NCI-H1092 treated with DMSO at 0.1 percent for 48 hours (cell line): ENCODE measurements around the gene DLGAP4.
"Not testable (repeated sequence)": the region's sequence is repeated elsewhere in the genome, so short reads cannot be mapped to it uniquely, and the experiment has no call there.

Experiments used
- DNase-seq: peaks from one replicate; lab custom pipeline; 2025; lab: John Stamatoyannopoulos, UW

DLGAP4 gene

DNA sequence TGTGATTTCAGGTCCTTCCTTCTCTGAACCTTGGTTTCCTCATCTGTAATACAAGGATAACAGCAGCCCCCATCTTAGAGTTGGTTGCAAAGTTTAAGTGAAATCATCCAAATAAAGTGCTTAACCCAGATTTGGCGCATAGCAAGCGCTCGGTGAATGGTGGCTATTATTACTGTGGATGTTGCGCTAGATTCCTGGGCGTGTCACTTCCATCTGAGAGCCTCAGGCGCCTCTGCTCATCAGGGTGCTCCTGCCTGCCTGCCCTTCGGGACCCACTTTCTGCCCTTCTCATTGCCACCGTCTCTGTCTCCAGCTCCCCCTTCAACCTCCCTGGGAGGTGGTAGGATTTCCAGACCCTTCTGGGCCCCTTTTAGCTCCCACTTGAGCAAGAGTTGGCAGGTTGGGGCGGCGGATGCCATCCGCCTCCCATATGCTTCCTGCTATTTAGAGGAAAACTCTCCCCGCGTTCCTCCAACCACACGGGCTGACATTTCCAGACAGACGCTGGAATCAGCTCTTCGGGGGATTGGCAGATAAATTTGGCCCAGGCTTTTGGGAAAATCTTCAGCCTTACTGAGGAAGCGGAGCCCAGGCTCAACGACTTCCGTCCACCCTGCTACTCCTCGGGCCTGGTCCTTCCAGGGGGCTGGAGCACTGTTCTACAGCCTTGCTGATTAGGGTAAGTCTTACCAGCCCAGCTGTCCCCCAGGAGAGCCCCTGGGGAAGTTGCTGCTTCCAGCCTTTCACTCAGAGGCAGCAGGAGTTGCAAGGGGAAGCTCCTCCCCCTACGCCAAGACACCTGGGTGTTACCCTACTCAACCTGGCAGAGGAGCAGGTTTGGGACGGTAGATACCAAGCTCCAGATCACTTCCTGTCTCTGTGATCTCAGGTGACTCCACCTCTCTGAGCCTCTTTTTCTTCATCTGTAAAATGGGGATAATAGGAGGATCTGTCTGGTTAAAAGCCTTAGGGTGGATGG is 71.5 kb downstream of the DLGAP4 start:
- no peak for DNase-seq

- DNase-seq, result no peak
Measured at GRCh38 chr20:36378686-36379085, 72.5 kb downstream of the DLGAP4 start.

- DNase-seq, result not testable (repeated sequence)
Measured at GRCh38 chr20:36379914-36380313, 73.8 kb downstream of the DLGAP4 start.

DNA sequence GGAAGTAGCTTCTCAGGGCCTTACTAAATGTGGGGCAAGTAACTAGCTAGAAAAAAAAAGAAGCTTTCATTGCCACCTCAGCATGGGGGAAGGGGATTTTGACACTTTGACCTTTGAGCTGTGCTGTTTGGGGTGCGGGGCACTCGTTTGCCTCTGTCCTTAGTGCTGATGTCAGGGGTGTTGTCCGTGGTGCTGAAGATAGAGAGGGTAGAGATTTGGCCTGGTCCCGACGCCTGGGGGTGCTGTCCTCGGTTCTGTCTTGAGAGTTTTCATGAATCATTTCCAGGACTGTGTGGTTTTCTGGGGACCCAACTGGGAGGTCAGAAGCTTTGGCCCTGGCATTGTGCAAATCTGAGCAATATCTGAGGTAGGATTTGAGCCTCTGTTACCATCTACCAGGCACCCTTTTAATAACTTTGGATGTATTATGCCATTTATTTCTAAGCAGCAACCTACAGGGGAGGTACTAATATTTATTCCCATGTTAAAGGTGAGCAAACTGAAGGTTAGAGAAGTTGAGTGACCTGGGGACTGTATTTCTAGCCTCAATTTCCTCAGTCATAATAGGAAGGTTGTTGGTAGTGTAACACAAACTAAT is 78.0 kb downstream of the DLGAP4 start:
- no peak for DNase-seq

GRCh38 chr20:36385503-36385902 is 79.4 kb downstream of the DLGAP4 start:
- no peak for DNase-seq

- DNase-seq, result no peak
Measured at GRCh38 chr20:36386236-36386635, 80.1 kb downstream of the DLGAP4 start.

- no peak for DNase-seq
Measured at GRCh38 chr20:36390269-36390668, 84.1 kb downstream of the DLGAP4 start.

DNA sequence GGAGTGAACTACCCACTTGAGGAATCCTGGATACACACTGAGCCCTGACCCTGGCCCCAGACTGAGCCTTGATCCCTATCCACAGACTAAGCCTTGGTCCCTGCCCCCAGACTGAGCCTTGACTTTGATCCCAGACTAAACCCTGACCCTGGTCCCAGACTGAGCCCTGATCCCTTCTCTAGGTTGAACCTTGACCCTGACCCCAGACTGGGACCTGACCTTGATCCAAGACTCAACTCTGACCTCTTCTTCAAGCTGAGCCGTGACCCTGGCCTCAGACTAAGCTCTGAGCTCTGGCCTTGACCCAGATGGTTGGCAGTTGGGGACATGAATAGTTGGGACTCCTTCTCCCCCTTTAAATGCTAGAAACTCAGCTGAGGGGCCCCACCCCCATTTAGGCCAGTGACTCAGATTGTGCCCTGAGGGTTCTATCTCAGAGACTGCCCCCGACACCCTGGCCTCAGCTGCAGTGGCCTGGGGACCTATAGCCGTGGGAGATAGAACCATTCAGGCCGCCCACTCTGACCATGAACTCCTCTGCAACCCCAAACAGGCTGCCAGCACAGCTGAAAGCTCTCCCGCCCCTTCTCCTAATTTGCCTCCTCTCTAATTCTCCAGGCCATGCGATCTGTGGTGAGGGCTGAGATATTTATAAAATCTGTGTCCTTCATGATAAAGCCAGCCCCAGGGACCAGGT is 84.7 kb downstream of the DLGAP4 start:
- DNase-seq, result no peak

DNA sequence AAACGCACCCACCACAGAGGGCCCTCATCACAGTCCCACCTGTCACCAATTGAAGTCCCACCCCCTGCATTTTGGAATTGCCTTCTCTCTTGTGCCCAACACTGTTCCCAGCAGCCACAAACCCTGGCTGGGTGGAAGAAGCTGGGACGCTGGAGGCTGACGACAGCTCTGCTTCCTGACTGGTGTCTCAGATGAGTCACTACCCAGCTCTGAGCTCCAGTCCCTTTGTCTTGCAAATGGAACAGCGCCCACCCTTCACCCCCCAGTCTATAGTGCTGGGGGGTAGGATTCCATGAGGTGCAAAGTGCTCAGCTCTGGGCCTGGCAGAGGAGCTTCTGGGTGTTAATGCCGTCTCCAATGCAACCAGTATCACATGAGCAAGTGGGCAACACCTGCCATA is 85.3 kb downstream of the DLGAP4 start:
- DNase-seq, result no peak

DNA sequence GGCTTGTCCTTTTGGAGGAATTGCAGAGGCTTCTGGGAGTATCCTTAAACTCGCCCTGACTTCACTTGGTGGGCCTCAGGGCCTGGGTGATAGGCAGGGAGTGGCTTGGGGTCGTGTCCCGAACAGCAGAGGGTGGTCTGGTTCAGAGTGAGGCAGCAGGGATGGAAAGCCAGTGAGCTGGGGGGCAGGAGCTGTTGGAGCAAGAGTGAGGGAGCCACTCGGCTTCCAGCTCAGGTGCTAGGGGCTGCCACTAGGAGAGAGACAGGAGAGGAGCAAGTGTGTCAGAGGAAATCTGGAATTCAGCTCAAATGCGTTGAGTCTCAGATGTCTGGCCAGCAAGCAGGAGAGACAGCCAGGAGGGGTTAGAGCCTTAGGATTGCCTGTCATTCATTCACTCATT is 85.8 kb downstream of the DLGAP4 start:
- DNase-seq, result no peak

GRCh38 chr20:36392989-36393388 is 86.8 kb downstream of the DLGAP4 start:
- DNase-seq, result no peak

GRCh38 chr20:36394340-36394965 is 88.3 kb downstream of the DLGAP4 start:
- no peak for DNase-seq

DNA sequence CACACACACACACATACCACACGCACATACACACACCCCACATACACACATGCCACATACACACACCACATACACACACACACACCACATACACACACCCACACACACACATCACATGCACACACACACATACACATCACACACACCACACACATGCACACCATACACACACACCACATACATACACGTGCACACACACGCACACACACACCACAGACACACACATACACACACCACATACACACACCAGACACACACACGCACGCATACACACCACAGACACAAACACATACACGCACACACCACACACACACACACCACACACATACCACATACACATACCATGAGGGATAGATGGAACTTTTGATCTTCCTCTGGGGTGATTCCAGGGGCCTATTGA is 90.2 kb downstream of the DLGAP4 start:
- DNase-seq, result no peak

DNA sequence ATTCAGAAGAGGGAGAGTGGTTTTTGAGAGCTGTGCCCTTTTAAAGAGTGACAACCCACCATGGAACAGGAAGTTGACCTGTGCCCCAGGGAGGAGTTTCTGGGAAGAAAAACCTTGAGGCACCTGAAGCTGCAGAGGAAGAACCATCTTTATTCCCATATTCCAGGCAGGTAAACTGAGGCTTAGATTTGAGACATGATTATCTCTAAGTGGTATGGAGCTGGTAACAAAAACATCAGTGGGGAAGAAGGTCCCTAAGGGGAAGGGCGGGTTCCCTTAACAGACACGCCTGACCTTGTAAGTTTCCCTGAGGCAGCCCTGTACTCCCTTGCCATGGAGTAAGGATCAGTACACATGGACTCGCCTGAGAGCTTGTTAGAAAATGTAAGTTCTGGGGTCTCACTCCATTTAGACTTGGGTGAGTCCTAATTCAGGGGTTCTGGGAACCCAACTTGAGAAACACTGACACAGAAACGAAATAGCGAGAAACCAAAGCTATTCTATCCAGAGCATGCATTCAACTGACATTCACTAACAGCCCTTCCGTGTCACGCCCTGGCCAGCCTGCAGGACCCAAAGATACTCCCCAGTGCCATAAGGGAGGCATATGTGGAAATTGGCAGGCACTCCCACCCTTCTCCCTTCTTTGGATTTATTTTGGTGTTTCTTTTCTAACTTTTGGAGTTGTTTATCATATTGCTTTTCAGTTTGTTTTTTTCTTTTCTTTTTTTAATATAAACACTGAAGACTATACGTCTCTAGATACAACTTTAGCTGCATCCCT is 90.9 kb downstream of the DLGAP4 start:
- no peak for DNase-seq

GRCh38 chr20:36398515-36398914 is 92.4 kb downstream of the DLGAP4 start:
- no peak for DNase-seq

GRCh38 chr20:36399147-36399968 is 93.2 kb downstream of the DLGAP4 start:
- no peak for DNase-seq

DNA sequence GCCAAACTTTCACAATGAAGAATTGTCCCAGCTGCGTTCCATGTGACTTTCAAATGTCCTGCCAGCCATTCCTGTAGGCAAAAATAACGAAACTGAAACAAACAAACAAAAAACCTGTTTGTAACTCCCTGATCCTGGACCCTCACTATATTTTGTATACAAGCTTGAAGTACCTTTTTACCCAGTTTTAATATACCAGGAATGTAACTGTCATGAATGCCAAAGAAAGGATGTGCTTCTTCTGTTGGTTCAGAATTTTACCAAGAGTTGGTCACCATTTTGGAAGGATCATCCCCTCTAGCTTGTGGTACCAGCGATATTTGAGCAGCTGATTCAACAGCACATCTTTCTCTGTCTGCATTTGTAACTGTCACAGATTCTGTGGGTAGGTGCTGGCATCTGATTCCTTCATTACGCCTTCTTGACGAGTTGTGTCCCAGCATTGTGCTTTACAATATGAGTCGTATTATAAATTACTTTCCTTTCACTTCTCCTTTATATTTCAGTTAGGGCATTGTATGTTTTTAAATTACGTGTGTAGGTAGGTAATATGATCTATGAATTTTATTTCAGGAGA is 93.9 kb downstream of the DLGAP4 start:
- no peak for DNase-seq

DNA sequence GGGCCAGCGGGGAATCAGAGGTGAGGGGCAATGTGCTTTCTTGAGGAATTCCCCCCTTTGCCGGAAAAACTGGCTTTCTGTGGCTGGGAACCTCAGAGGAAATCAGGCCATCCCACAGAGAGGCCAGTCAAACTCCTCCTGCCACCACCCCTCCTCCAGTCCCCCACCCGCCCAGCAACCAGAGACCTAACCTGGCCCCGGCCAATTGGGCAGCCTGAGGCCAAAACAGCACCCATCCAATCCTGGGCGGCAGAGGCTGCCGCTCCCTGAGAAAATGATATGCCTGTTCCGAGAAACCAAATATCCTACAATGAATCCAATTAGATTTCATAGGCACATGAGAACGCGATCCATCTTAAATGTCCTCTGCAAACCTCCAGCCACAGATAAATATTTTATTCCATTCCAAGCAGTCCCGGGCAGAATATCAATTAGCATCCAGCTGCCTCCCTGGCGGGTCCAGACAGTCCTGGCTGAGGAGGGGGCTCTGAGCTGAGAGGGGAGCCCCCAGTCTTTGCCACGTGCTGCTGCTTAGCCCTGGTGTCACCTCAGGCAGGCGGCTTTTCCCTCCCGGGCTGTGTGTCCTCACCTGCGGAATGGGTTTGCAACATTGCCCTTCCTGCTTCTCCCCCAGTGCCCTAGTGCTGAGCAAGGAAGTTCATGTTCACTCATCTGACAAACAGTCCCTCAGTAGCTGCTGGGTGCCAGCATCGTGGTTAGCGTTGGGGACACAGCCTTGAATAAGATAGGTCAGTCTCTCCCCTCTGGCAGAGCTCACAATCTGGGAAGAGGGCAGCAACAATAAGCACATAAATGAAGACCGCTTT is 95.0 kb downstream of the DLGAP4 start:
- DNase-seq, result no peak

GRCh38 chr20:36402708-36403107 is 96.6 kb downstream of the DLGAP4 start:
- DNase-seq, result no peak
